Keratinocyte (primary cell): ENCODE data around the gene FSTL5.

ENCODE experiments used
- CTCF ChIP-seq, 3 experiments: IDR thresholded peaks in 1 of 3; conservative IDR thresholded peaks in 1 of 3; optimal IDR thresholded peaks in 1 of 3; 2 replicates in 2 of 3; 3 replicates in 1 of 3; pipeline versions ENCODE3 to v1.5.1; 2011; ENCODE audit warnings: low read length in 3 of 3, mild to moderate bottlenecking in 3 of 3, moderate library complexity in 2 of 3, control low read depth in 1 of 3, inconsistent platforms in 1 of 3; ENCODE audit not compliant: insufficient read depth in 2 of 3; ENCODE audit errors: extremely low read depth in 1 of 3
- EZH2 ChIP-seq: IDR thresholded peaks from one replicate; pipeline ENCODE4 v1.6.1; 2012; ENCODE audit warnings: inconsistent platforms, mild to moderate bottlenecking, low read length, moderate library complexity

- TF ChIP-seq CTCF (optimal IDR thresholded peaks at IDR 0.05 in 1 of 3, IDR thresholded peaks at IDR 0.05 in 1 of 3, conservative IDR thresholded peaks at IDR 0.05 in 1 of 3; ENCODE audit: extremely low read depth in 1 of 3, insufficient read depth in 2 of 3, low read length in 3 of 3) (no peak), EZH2 (no peak)
Measured at GRCh38 chr4:161343569-161343950, 820.2 kb downstream of the FSTL5 start.
